A549 (cell line): Measurements from ENCODE around the gene LIMA1. TPM values are rescaled to one million over a fixed set of nuclear protein-coding genes. Genes with fewer than 3 reads are reported as not detected.

Experiments
- ATAC-seq, 2 experiments: fragments of 200-7000 bp in 1 of 2; fragments of >200 bp in 1 of 2; cut with Nextera tagmentation in 1 of 2; cut with Tn5 transposase in 1 of 2; 3 replicates each; pipeline versions ENCODE4 v1.8.0 to v1.9.1; 2018 to 2020; ENCODE audit warnings: mild to moderate bottlenecking in 1 of 2, moderate library complexity in 1 of 2
- CTCF ChIA-PET: fragments of 300-600 bp; sonication (Branson Sonifier 250); formaldehyde crosslinking; extraction: SDS; loops from one replicate; lab custom pipeline; 2021; ENCODE audit warnings: antibody characterized with exemption, inconsistent platforms; lab: Yijun Ruan, JAX
- POLR2A ChIA-PET: fragments of 350-600 bp; formaldehyde crosslinking; extraction: SDS; loops from one replicate; lab custom pipeline; 2021; ENCODE audit warnings: antibody characterized with exemption, inconsistent platforms; lab: Yijun Ruan, JAX
- DNase-seq, 2 experiments: peaks; one replicate each; pipeline versions ENCODE4 v3.0.0 to v3.0.0-alpha.2; 2011 to 2016; ENCODE audit warnings: low read depth in 1 of 2, low spot score in 1 of 2
- FAIRE-seq: peaks from 2 replicates; lab custom pipeline; 2011; peaks lifted over from hg19 to GRCh38; lab: Jason Lieb, UNC
- H3K27ac ChIP-seq, 2 experiments: fragments of >200 bp; sonication (Bioruptor Twin); formaldehyde crosslinking; 3 replicates each; pipeline ENCODE4 v1.5.1; 2016 to 2017
- H3K4me1 ChIP-seq: fragments of >200 bp; sonication (Bioruptor Twin); formaldehyde crosslinking; 3 replicates; pipeline ENCODE4 v1.6.1; 2016
- H3K4me2 ChIP-seq: fragments of >200 bp; sonication (Bioruptor Twin); formaldehyde crosslinking; 3 replicates; pipeline ENCODE4 v1.6.1; 2016
- H3K4me3 ChIP-seq: fragments of >200 bp; sonication (Bioruptor Twin); formaldehyde crosslinking; 3 replicates; pipeline ENCODE4 v1.5.1; 2016
- H3K9me3 ChIP-seq: fragments of >200 bp; sonication (Bioruptor Twin); formaldehyde crosslinking; 3 replicates; pipeline ENCODE4 v1.6.1; 2016
- ATOH8 ChIP-seq: fragments of 250-450 bp; sonication (Bioruptor Pico); IDR thresholded peaks from 2 replicates; pipeline ENCODE4 v1.5.0; 2020; ENCODE audit warnings: low read depth, mild to moderate bottlenecking, moderate library complexity
- E2F6 ChIP-seq: IDR thresholded peaks from 2 replicates; pipeline ENCODE4 v1.6.1; 2012; ENCODE audit warnings: low read depth, borderline replicate concordance
- EP300 ChIP-seq, 2 experiments: fragments of >200 bp; sonication (Bioruptor Twin); formaldehyde crosslinking; IDR thresholded peaks; 2 replicates in 1 of 2; 3 replicates in 1 of 2; pipeline ENCODE4 v1.6.1; 2016 to 2017
- FOSB ChIP-seq: fragments of 250-450 bp; sonication (Bioruptor Pico); IDR thresholded peaks from 2 replicates; pipeline ENCODE4 v1.5.0; 2020; ENCODE audit warnings: mild to moderate bottlenecking, moderate library complexity
- FOXS1 ChIP-seq: fragments of 250-450 bp; sonication (Bioruptor Pico); IDR thresholded peaks from 2 replicates; pipeline ENCODE4 v1.5.0; 2020; ENCODE audit warnings: mild to moderate bottlenecking, moderate library complexity
- GATA3 ChIP-seq: IDR thresholded peaks from 2 replicates; pipeline ENCODE4 v1.6.1; 2012; ENCODE audit warnings: borderline replicate concordance
- HDAC2 ChIP-seq: fragments of 200-600 bp; sonication (generic); IDR thresholded peaks from 2 replicates; pipeline ENCODE4 v1.6.1; 2016
- HEYL ChIP-seq: fragments of 250-450 bp; sonication (Bioruptor Pico); IDR thresholded peaks from 2 replicates; pipeline ENCODE4 v1.8.0; 2021; ENCODE audit warnings: mild to moderate bottlenecking, moderate library complexity
- HOXA7 ChIP-seq: fragments of 250-450 bp; sonication (Bioruptor Pico); IDR thresholded peaks from 2 replicates; pipeline ENCODE4 v1.5.0; 2020; ENCODE audit warnings: mild to moderate bottlenecking, moderate library complexity
- HOXB13 ChIP-seq: fragments of 250-450 bp; sonication (Bioruptor Pico); IDR thresholded peaks from 2 replicates; pipeline ENCODE4 v1.5.0; 2020; ENCODE audit warnings: low read depth, mild to moderate bottlenecking, moderate library complexity
- KDM5A ChIP-seq: fragments of 200-600 bp; sonication (generic); IDR thresholded peaks from 2 replicates; pipeline ENCODE4 v1.6.1; 2016; ENCODE audit warnings: antibody characterized with exemption, mild to moderate bottlenecking
- MAX ChIP-seq: IDR thresholded peaks from 2 replicates; pipeline ENCODE4 v1.6.1; 2012
- MAZ ChIP-seq: fragments of 150-350 bp; IDR thresholded peaks from 2 replicates; pipeline ENCODE4 v1.6.1; 2014; ENCODE audit warnings: antibody characterized with exemption, low read depth, low read length, borderline replicate concordance
- NPAS2 ChIP-seq: fragments of 250-450 bp; sonication (Bioruptor Pico); IDR thresholded peaks from 2 replicates; pipeline ENCODE4 v1.8.0; 2022; ENCODE audit warnings: mild to moderate bottlenecking, moderate library complexity, borderline replicate concordance
- NR3C1 ChIP-seq: fragments of >200 bp; sonication (Bioruptor Twin); formaldehyde crosslinking; IDR thresholded peaks from 3 replicates; pipeline ENCODE4 v1.6.1; 2017
- PBX3 ChIP-seq: IDR thresholded peaks from 2 replicates; pipeline ENCODE4 v1.6.1; 2012
- PHF8 ChIP-seq: fragments of 200-600 bp; sonication (generic); IDR thresholded peaks from 2 replicates; pipeline ENCODE4 v1.6.1; 2016; ENCODE audit warnings: low read depth, mild to moderate bottlenecking, antibody characterized with exemption, moderate library complexity, borderline replicate concordance
- POLR2A ChIP-seq: IDR thresholded peaks from 2 replicates; pipeline ENCODE4 v1.6.1; 2012; ENCODE audit warnings: mild to moderate bottlenecking, low read length
- RARB ChIP-seq: fragments of 250-450 bp; sonication (Bioruptor Pico); IDR thresholded peaks from 2 replicates; pipeline ENCODE4 v1.8.0; 2021; ENCODE audit warnings: mild to moderate bottlenecking, moderate library complexity
- RFX5 ChIP-seq: fragments of 450-650 bp; IDR thresholded peaks from 2 replicates; pipeline ENCODE4 v1.7.1; 2014; ENCODE audit warnings: antibody characterized with exemption, mild to moderate bottlenecking, moderate library complexity
- RNF2 ChIP-seq: fragments of 200-600 bp; sonication (generic); IDR thresholded peaks from 2 replicates; pipeline ENCODE4 v1.6.1; 2016; ENCODE audit warnings: low read depth, mild to moderate bottlenecking, antibody characterized with exemption, moderate library complexity, borderline replicate concordance
- USF2 ChIP-seq: fragments of 450-650 bp; IDR thresholded peaks from 2 replicates; pipeline ENCODE4 v1.6.1; 2014; ENCODE audit warnings: antibody characterized with exemption
- ZSCAN20 ChIP-seq: fragments of 250-450 bp; sonication (Bioruptor Pico); IDR thresholded peaks from 2 replicates; pipeline ENCODE4 v1.8.0; 2022; ENCODE audit warnings: mild to moderate bottlenecking, moderate library complexity
- WGBS: methylation state at CpG from one replicate; pipeline ENCODE4 v1.1.6; 2017; ENCODE audit errors: missing lambda C conversion rate; 5-methylcytosine and 5-hydroxymethylcytosine counted together
- polyA plus RNA-seq, 4 experiments: library from polyadenylated mRNA; depleted of rRNA in 3 of 4; stranded (reverse); fragments of >200 nt; fragmentation: RNase III in 1 of 4; extraction: RNeasy Plus Mini Kit Qiagen cat#74134 plus additional on column Dnase treatment in 1 of 4; gene quantifications; 2 replicates in 3 of 4; 3 replicates in 1 of 4; pipeline ENCODE4 v1.2.3, GENCODE V29; 2011 to 2017

The LIMA1 gene
- polyA plus RNA-seq, 2 of the 4 experiments (the other 2 are of a cell fraction), result 9.0 to 23.4 TPM

GRCh38 chr12:50276912-50277671 is 6.2 kb downstream of the LIMA1 start:
- POLR2A ChIA-PET, result no interaction called here
- H3K4me1 ChIP-seq, result peaks cover 20% of the 10 kb centered on the region; the same call in 2 of the 3 replicates
- no peak overlapping the region for H3K27ac ChIP-seq
- no peak for DNase-seq
- no peaks in the 10 kb centered on the region for H3K9me3 ChIP-seq
- TF ChIP-seq NPAS2 (CRISPR knock-in tag) (no peak), PBX3 (no peak), E2F6 (no peak), RNF2 (no peak), FOXS1 (CRISPR knock-in tag) (no peak), POLR2A (no peak)
- TF ChIP-seq, all 56 proteins: peak for 0
- FAIRE-seq (no peak), ATAC-seq (peak in 1 of 2 experiments; percentile 28; a peak in 1 of 6 replicates)
- CTCF ChIA-PET, result interaction anchor here (1.5 kb wide), 1 partner anchor 54 kb away, joined by 3 read pairs; no protein-coding TSS in a partner anchor
- Histone ChIP-seq H3K4me2 (no peak overlapping the region), H3K4me3 (no peak overlapping the region)
- 61% methylated on average over 3 of the region's 3 CpGs for WGBS

- Histone ChIP-seq H3K4me3 (no peak overlapping the region), H3K9me3 (no peaks in the 10 kb centered on the region), H3K27ac (no peak overlapping the region), H3K4me1 (peaks cover 30% of the 10 kb centered on the region), H3K4me2 (no peak overlapping the region)
- no peak for ATAC-seq
- POLR2A ChIA-PET, result no interaction called here
- no peak for DNase-seq
- 95% methylated on average over 2 of the region's 2 CpGs for WGBS
- CTCF ChIA-PET, result interaction anchor here (0.5 to 1.5 kb wide), 2 partner anchors 53 to 65 kb away, joined by 3 read pairs; no protein-coding TSS in a partner anchor
- FAIRE-seq, result no peak
- no peak for TF ChIP-seq RARB (CRISPR knock-in tag)
- no peak for TF ChIP-seq EP300 (IDR thresholded peaks at IDR 0.05)
- no peak for TF ChIP-seq KDM5A
- no peak for TF ChIP-seq HEYL (CRISPR knock-in tag)
- TF ChIP-seq HOXB13 (CRISPR knock-in tag), result no peak
- no peak for TF ChIP-seq HOXA7 (CRISPR knock-in tag)
- no peak for TF ChIP-seq GATA3
- TF ChIP-seq USF2, result no peak
- no peak for TF ChIP-seq ZSCAN20 (CRISPR knock-in tag)
- TF ChIP-seq RNF2, result no peak
- TF ChIP-seq RFX5, result no peak
- TF ChIP-seq FOSB (CRISPR knock-in tag), result no peak
- no peak for TF ChIP-seq PHF8
- no peak for TF ChIP-seq NR3C1
- no peak for TF ChIP-seq HDAC2
- no peak for TF ChIP-seq ATOH8
- TF ChIP-seq MAZ, result no peak
- no peak for TF ChIP-seq MAX
- TF ChIP-seq, all 56 proteins: peak for 0
These were observed 7.3 kb downstream of the LIMA1 start for GRCh38 chr12:50276068-50276467.
